K562 (cell line): ENCODE measurements around the gene TESMIN. TPM values are rescaled to one million over a fixed set of nuclear protein-coding genes. Genes with fewer than 3 reads are reported as not detected.

Source experiments
- ARID1B ChIP-seq: fragments of 450-650 bp; IDR thresholded peaks from 2 replicates; pipeline ENCODE4 v1.6.1; 2016; ENCODE audit warnings: antibody characterized with exemption, mild to moderate bottlenecking, inconsistent platforms
- CTBP1 ChIP-seq: fragments of 450-650 bp; IDR thresholded peaks from 2 replicates; pipeline ENCODE4 v1.6.1; 2016; ENCODE audit warnings: borderline replicate concordance
- EWSR1 ChIP-seq: fragments of 450-650 bp; IDR thresholded peaks from 2 replicates; pipeline ENCODE4 v1.6.1; 2018; ENCODE audit warnings: borderline replicate concordance, mild to moderate bottlenecking, low read depth, moderate library complexity; ENCODE audit not compliant: partially characterized antibody
- FIP1L1 ChIP-seq: fragments of 200-400 bp; formaldehyde crosslinking; IDR thresholded peaks from 2 replicates; pipeline ENCODE4 v1.6.1; 2018; ENCODE audit warnings: mild to moderate bottlenecking, low read depth, low read length; ENCODE audit not compliant: poor library complexity, severe bottlenecking
- KLF16 ChIP-seq: IDR thresholded peaks from 2 replicates; pipeline ENCODE4 v1.6.1; 2016; ENCODE audit warnings: antibody characterized with exemption
- PHF20 ChIP-seq: fragments of 450-650 bp; IDR thresholded peaks from 2 replicates; pipeline ENCODE4 v1.6.1; 2018; ENCODE audit not compliant: partially characterized antibody
- POLR2AphosphoS5 ChIP-seq: IDR thresholded peaks from 2 replicates; pipeline ENCODE4 v1.6.1; 2011; ENCODE audit warnings: mild to moderate bottlenecking, low read depth, low read length, moderate library complexity; ENCODE audit not compliant: control insufficient read depth, insufficient read depth
- SAFB ChIP-seq: fragments of 200-400 bp; formaldehyde crosslinking; IDR thresholded peaks from 2 replicates; pipeline ENCODE4 v1.6.1; 2017; ENCODE audit warnings: low read depth, low read length, borderline replicate concordance
- TAF15 ChIP-seq: fragments of 200-400 bp; formaldehyde crosslinking; IDR thresholded peaks from 2 replicates; pipeline ENCODE4 v1.6.1; 2017; ENCODE audit warnings: mild to moderate bottlenecking, low read depth, low read length, moderate library complexity
- ZBED1 ChIP-seq: IDR thresholded peaks from 2 replicates; pipeline ENCODE4 v1.6.1; 2014
- polyA plus RNA-seq, 8 experiments: library from polyadenylated mRNA; depleted of rRNA in 4 of 8; stranded (reverse) in 5 of 8; unstranded in 3 of 8; fragments of >200 nt; fragmentation: Nextera tagmentation in 2 of 8; fragmentation: Illumina TruSeq in 1 of 8; extraction: Ambion mirVana in 2 of 8; extraction: Trizol in 1 of 8; gene quantifications; 2 replicates each; pipeline versions ENCODE4 v1.2.1 to v1.2.3, GENCODE V29; 2011 to 2014; ENCODE audit warnings: inconsistent platforms in 1 of 8, missing spikeins in 1 of 8
- total RNA-seq, 7 experiments: library from RNA; depleted of rRNA in 6 of 7; stranded (reverse); fragments of >200 nt in 6 of 7; fragmentation: Illumina TruSeq in 2 of 7; extraction: Trizol in 2 of 7; gene quantifications; 2 replicates each; pipeline versions ENCODE4 v1.2.1 to v1.2.3, GENCODE V29; 2011 to 2021; ENCODE audit warnings: low replicate concordance in 1 of 7
- TF ChIP-seq, protein P1 (sequence below), 2 experiments: fragments of 450-650 bp in 1 of 2; sonication (generic) in 1 of 2; formaldehyde crosslinking in 1 of 2; IDR thresholded peaks; 2 replicates each; pipeline versions ENCODE4 v1.7.1 to v1.9.0; 2016 to 2022; ENCODE audit warnings: inconsistent platforms in 1 of 2, mild to moderate bottlenecking in 1 of 2, missing genetic modification reagents in 1 of 2
- TF ChIP-seq, protein P2 (sequence below): fragments of 450-650 bp; formaldehyde crosslinking; IDR thresholded peaks from 2 replicates; pipeline ENCODE4 v1.4.0; 2020; ENCODE audit warnings: mild to moderate bottlenecking, moderate library complexity
- TF ChIP-seq, protein P3 (sequence below): sonication (generic); formaldehyde crosslinking; IDR thresholded peaks from 2 replicates; pipeline ENCODE4 v1.9.0; 2022; ENCODE audit warnings: mild to moderate bottlenecking, missing genetic modification reagents
- TF ChIP-seq, protein P4 (sequence below): fragments of 450-650 bp; IDR thresholded peaks from 2 replicates; pipeline ENCODE4 v1.6.1; 2016; ENCODE audit warnings: antibody characterized with exemption

The TESMIN gene
- total and polyA plus RNA-seq, 9 of the 15 experiments (the other 6 are each of a cell fraction or from before 2014, with no cell fraction given), result 8.9 to 50.5 (median 15.0) TPM

DNA sequence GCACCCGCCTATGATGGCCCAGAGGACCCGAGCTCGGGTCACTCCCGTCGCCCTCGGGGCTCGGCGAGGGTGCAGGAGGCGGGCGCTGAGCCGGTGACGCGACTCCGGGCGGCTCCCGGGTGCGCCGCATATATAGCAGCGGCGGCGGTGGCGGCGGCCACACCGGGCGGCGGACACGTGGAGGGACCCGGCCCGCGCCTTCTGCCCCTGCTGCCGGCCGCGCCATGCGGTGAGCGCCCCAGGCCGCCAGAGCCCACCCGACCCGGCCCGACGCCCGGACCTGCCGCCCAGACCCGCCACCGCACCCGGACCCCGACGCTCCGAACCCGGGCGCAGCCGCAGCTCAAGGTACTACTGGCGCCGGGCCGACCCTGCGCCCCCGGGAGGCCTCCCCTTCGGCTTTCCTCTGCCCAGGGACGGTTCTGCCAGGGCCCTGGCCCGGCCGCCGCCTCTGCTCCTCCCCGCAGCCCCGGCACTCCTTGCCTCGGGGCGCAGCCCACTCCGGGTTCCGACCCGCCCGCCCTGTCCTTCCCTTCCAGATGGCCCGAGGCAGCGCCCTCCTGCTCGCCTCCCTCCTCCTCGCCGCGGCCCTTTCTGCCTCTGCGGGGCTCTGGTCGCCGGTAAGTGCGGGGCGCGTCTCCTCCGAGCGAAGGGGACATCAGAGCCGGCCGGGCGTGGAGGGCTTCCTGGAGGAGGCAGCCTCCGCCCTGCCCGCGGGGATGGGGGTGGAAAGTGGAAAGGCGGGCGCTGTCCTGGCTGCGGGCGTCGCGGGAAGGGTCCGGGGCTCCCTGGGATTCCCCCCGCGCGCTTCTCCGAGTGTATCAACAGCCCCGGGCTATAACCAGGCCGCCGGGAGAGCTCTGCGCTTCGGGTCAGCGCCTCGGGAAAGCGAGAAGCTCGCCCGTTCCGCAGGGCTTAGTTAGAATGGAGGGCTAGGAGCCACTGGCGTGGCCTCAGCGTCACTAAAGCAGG lies 66.6 kb downstream of the TESMIN start, which contains the start of gene GAL (continued):
- TF ChIP-seq, protein P1, sequence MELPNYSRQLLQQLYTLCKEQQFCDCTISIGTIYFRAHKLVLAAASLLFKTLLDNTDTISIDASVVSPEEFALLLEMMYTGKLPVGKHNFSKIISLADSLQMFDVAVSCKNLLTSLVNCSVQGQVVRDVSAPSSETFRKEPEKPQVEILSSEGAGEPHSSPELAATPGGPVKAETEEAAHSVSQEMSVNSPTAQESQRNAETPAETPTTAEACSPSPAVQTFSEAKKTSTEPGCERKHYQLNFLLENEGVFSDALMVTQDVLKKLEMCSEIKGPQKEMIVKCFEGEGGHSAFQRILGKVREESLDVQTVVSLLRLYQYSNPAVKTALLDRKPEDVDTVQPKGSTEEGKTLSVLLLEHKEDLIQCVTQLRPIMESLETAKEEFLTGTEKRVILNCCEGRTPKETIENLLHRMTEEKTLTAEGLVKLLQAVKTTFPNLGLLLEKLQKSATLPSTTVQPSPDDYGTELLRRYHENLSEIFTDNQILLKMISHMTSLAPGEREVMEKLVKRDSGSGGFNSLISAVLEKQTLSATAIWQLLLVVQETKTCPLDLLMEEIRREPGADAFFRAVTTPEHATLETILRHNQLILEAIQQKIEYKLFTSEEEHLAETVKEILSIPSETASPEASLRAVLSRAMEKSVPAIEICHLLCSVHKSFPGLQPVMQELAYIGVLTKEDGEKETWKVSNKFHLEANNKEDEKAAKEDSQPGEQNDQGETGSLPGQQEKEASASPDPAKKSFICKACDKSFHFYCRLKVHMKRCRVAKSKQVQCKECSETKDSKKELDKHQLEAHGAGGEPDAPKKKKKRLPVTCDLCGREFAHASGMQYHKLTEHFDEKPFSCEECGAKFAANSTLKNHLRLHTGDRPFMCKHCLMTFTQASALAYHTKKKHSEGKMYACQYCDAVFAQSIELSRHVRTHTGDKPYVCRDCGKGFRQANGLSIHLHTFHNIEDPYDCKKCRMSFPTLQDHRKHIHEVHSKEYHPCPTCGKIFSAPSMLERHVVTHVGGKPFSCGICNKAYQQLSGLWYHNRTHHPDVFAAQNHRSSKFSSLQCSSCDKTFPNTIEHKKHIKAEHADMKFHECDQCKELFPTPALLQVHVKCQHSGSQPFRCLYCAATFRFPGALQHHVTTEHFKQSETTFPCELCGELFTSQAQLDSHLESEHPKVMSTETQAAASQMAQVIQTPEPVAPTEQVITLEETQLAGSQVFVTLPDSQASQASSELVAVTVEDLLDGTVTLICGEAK (IDR thresholded peaks at IDR 0.05), result no peak
- TF ChIP-seq, protein P1 (CRISPR knock-in tag; IDR thresholded peaks at IDR 0.05), result no peak
- TF ChIP-seq, protein P2, sequence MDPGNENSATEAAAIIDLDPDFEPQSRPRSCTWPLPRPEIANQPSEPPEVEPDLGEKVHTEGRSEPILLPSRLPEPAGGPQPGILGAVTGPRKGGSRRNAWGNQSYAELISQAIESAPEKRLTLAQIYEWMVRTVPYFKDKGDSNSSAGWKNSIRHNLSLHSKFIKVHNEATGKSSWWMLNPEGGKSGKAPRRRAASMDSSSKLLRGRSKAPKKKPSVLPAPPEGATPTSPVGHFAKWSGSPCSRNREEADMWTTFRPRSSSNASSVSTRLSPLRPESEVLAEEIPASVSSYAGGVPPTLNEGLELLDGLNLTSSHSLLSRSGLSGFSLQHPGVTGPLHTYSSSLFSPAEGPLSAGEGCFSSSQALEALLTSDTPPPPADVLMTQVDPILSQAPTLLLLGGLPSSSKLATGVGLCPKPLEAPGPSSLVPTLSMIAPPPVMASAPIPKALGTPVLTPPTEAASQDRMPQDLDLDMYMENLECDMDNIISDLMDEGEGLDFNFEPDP (CRISPR knock-in tag), result no peak
- TF ChIP-seq ZBED1 (no peak), POLR2AphosphoS5 (peak; percentile 54; the same call in 1 of the 2 replicates), PHF20 (no peak), TAF15 (no peak), KLF16 (no peak), FIP1L1 (peak; percentile 91), CTBP1 (0 out of 2 replicates have a peak, but pooled peaks have one; percentile 15), ARID1B (no peak), EWSR1 (no peak), SAFB (0 out of 2 replicates have a peak, but pooled peaks have one; percentile 9)
- TF ChIP-seq, protein P3, sequence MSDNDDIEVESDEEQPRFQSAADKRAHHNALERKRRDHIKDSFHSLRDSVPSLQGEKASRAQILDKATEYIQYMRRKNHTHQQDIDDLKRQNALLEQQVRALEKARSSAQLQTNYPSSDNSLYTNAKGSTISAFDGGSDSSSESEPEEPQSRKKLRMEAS, result peak; percentile 69
- TF ChIP-seq, protein P4, sequence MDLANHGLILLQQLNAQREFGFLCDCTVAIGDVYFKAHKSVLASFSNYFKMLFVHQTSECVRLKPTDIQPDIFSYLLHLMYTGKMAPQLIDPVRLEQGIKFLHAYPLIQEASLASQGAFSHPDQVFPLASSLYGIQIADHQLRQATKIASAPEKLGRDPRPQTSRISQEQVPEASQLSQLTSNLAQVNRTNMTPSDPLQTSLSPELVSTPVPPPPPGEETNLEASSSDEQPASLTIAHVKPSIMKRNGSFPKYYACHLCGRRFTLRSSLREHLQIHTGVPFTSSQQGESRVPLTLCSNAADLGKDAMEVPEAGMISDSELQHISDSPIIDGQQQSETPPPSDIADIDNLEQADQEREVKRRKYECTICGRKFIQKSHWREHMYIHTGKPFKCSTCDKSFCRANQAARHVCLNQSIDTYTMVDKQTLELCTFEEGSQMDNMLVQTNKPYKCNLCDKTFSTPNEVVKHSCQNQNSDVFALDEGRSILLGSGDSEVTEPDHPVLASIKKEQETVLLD, result 0 out of 2 replicates have a peak, but pooled peaks have one; percentile 31
